ENCODE data around the gene PTPRJ.

The PTPRJ gene

GRCh38 chr11:47955061-47955755 is 25.2 kb upstream of the PTPRJ start:
- DNase-seq, result no peak
- Histone ChIP-seq H3K9me3 (no peaks in the 10 kb centered on the region), H3K4me3 (ENCODE audit: low read depth, low read length) (no peak overlapping the region), H3K4me1 (no peaks in the 10 kb centered on the region), H3K36me3 (no peaks in the 10 kb centered on the region), H3K27me3 (no peaks in the 10 kb centered on the region)
- no peak for TF ChIP-seq CTCF (IDR thresholded peaks at IDR 0.05; ENCODE audit: low read depth, low read length)

GRCh38 chr11:47960015-47960414 is 20.3 kb upstream of the PTPRJ start:
- H3K4me1 ChIP-seq, result no peaks in the 10 kb centered on the region
- no peak for TF ChIP-seq CTCF (IDR thresholded peaks at IDR 0.05; ENCODE audit: low read depth, low read length)
- H3K27me3 ChIP-seq, result no peaks in the 10 kb centered on the region
- H3K9me3 ChIP-seq, result no peaks in the 10 kb centered on the region
- H3K4me3 ChIP-seq (ENCODE audit: low read depth, low read length), result no peak overlapping the region
- no peak for DNase-seq
- no peaks in the 10 kb centered on the region for H3K36me3 ChIP-seq

- no peaks in the 10 kb centered on the region for H3K9me3 ChIP-seq
- H3K36me3 ChIP-seq, result no peaks in the 10 kb centered on the region
- TF ChIP-seq CTCF (IDR thresholded peaks at IDR 0.05; ENCODE audit: low read depth, low read length), result no peak
- no peaks in the 10 kb centered on the region for H3K4me1 ChIP-seq
- DNase-seq, result no peak
- H3K4me3 ChIP-seq (ENCODE audit: low read depth, low read length), result no peak overlapping the region
- no peaks in the 10 kb centered on the region for H3K27me3 ChIP-seq
Observed at GRCh38 chr11:47961383-47961782, 19.0 kb upstream of the PTPRJ start.

- H3K9me3 ChIP-seq, result no peaks in the 10 kb centered on the region
- H3K27me3 ChIP-seq, result no peaks in the 10 kb centered on the region
- H3K4me3 ChIP-seq (ENCODE audit: low read depth, low read length), result no peak overlapping the region
- no peak for DNase-seq
- TF ChIP-seq CTCF (IDR thresholded peaks at IDR 0.05; ENCODE audit: low read depth, low read length), result no peak
- H3K4me1 ChIP-seq, result no peaks in the 10 kb centered on the region
- no peaks in the 10 kb centered on the region for H3K36me3 ChIP-seq
Observed at GRCh38 chr11:47964546-47964945, 15.8 kb upstream of the PTPRJ start.

- H3K27me3 ChIP-seq, result no peaks in the 10 kb centered on the region
- no peak for TF ChIP-seq CTCF (IDR thresholded peaks at IDR 0.05; ENCODE audit: low read depth, low read length)
- H3K9me3 ChIP-seq, result no peaks in the 10 kb centered on the region
- H3K4me3 ChIP-seq (ENCODE audit: low read depth, low read length), result no peak overlapping the region
- H3K36me3 ChIP-seq, result no peaks in the 10 kb centered on the region
- H3K4me1 ChIP-seq, result no peaks in the 10 kb centered on the region
- peak; percentile 59 for DNase-seq
Observed at GRCh38 chr11:47967577-47968525, 12.5 kb upstream of the PTPRJ start.

- H3K36me3 ChIP-seq, result no peaks in the 10 kb centered on the region
- H3K27me3 ChIP-seq, result no peaks in the 10 kb centered on the region
- TF ChIP-seq CTCF (IDR thresholded peaks at IDR 0.05; ENCODE audit: low read depth, low read length), result no peak
- H3K4me3 ChIP-seq (ENCODE audit: low read depth, low read length), result no peak overlapping the region
- H3K4me1 ChIP-seq, result no peaks in the 10 kb centered on the region
- no peak for DNase-seq
- no peaks in the 10 kb centered on the region for H3K9me3 ChIP-seq
Observed at GRCh38 chr11:47969401-47969800, 11.0 kb upstream of the PTPRJ start.
